Measurements from ENCODE around the gene GOLT1B.

GOLT1B gene

DNA sequence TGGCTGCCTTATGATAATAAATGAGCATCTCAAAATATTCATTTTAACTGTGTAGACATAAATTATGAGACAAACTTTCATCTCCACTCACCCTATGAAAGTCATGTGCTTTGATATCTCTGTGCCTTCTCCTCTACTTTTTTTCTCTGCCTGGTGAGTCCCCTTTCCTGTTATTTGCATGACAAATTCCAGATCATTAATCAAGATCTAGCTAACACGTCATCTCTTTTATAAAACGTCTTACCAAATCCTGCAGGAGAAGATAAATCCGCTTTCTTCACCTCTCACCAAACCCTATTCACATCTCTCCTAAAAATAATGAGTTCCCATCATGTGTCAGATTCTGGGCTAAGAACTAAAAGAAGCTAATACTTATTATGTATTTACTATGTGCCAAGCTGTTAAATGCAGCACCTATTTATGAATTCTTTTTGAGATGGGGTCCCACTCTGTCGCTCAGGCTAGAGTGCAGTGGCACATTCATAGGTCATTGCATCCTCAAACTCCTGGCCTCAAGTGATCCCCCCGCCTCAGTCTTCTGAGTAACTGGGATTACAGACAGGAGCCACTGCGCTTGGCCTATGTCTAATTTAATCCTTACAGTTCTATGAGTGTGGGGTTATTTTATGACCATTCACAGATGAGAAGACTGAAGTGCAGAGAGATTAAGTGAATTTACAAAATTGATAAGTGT is 51.2 kb downstream of the GOLT1B start:
- H3K9me3 ChIP-seq (ENCODE audit: insufficient read depth, low read length, severe bottlenecking), result no peaks in the 10 kb centered on the region
- H3K9ac ChIP-seq (ENCODE audit: low read depth, low read length), result no peak overlapping the region
- no peak for DNase-seq
- TF ChIP-seq CTCF (IDR thresholded peaks at IDR 0.05; ENCODE audit: borderline replicate concordance, extremely low read depth, low read length, poor library complexity, severe bottlenecking), result no peak
- no peak for TF ChIP-seq EZH2 (IDR thresholded peaks at IDR 0.05; ENCODE audit: borderline replicate concordance, low read depth, low read length, severe bottlenecking)
- no peak for ATAC-seq (ENCODE audit: insufficient read depth, low read depth)
- no peaks in the 10 kb centered on the region for H3K36me3 ChIP-seq (ENCODE audit: insufficient read depth, low read length)
- no peak overlapping the region for H2AFZ ChIP-seq (ENCODE audit: low read depth, low read length)
- H4K20me1 ChIP-seq (ENCODE audit: insufficient read depth, low read length), result no peaks in the 10 kb centered on the region
- H3K4me1 ChIP-seq (ENCODE audit: insufficient read depth, low read length), result no peaks in the 10 kb centered on the region
- no peak overlapping the region for H3K27ac ChIP-seq (ENCODE audit: low read length)
- H3K27me3 ChIP-seq (ENCODE audit: insufficient read depth, low read length, poor library complexity), result no peaks in the 10 kb centered on the region
- no peaks in the 10 kb centered on the region for H3K79me2 ChIP-seq (ENCODE audit: insufficient read depth, low read length)
- H3K4me3 ChIP-seq (ENCODE audit: low read depth in 1 of 2, low read length in 2 of 2), result no peak overlapping the region
- no peak overlapping the region for H3K4me2 ChIP-seq (ENCODE audit: insufficient read depth, low read length)

GRCh38 chr12:21553329-21553675 is 51.7 kb downstream of the GOLT1B start:
- Histone ChIP-seq H3K27ac (ENCODE audit: low read length) (no peak overlapping the region), H2AFZ (ENCODE audit: low read depth, low read length) (no peak overlapping the region), H3K27me3 (ENCODE audit: insufficient read depth, low read length, poor library complexity) (no peaks in the 10 kb centered on the region), H3K4me3 (ENCODE audit: low read depth in 1 of 2, low read length in 2 of 2) (no peak overlapping the region), H3K4me2 (ENCODE audit: insufficient read depth, low read length) (no peak overlapping the region), H4K20me1 (ENCODE audit: insufficient read depth, low read length) (no peaks in the 10 kb centered on the region), H3K79me2 (ENCODE audit: insufficient read depth, low read length) (no peaks in the 10 kb centered on the region), H3K4me1 (ENCODE audit: insufficient read depth, low read length) (no peaks in the 10 kb centered on the region), H3K36me3 (ENCODE audit: insufficient read depth, low read length) (no peaks in the 10 kb centered on the region), H3K9me3 (ENCODE audit: insufficient read depth, low read length, severe bottlenecking) (no peaks in the 10 kb centered on the region), H3K9ac (ENCODE audit: low read depth, low read length) (no peak overlapping the region)
- TF ChIP-seq EZH2 (IDR thresholded peaks at IDR 0.05; ENCODE audit: borderline replicate concordance, low read depth, low read length, severe bottlenecking) (no peak), CTCF (IDR thresholded peaks at IDR 0.05; ENCODE audit: borderline replicate concordance, extremely low read depth, low read length, poor library complexity, severe bottlenecking) (no peak)
- no peak for ATAC-seq (ENCODE audit: insufficient read depth, low read depth)
- DNase-seq, result no peak

- ATAC-seq (ENCODE audit: insufficient read depth, low read depth), result no peak
- Histone ChIP-seq H3K79me2 (ENCODE audit: insufficient read depth, low read length) (no peaks in the 10 kb centered on the region), H3K9ac (ENCODE audit: low read depth, low read length) (no peak overlapping the region), H3K27ac (ENCODE audit: low read length) (no peak overlapping the region), H3K27me3 (ENCODE audit: insufficient read depth, low read length, poor library complexity) (no peaks in the 10 kb centered on the region), H2AFZ (ENCODE audit: low read depth, low read length) (no peak overlapping the region), H3K9me3 (ENCODE audit: insufficient read depth, low read length, severe bottlenecking) (no peaks in the 10 kb centered on the region), H3K36me3 (ENCODE audit: insufficient read depth, low read length) (no peaks in the 10 kb centered on the region), H3K4me2 (ENCODE audit: insufficient read depth, low read length) (no peak overlapping the region), H4K20me1 (ENCODE audit: insufficient read depth, low read length) (no peaks in the 10 kb centered on the region), H3K4me3 (ENCODE audit: low read depth in 1 of 2, low read length in 2 of 2) (no peak overlapping the region), H3K4me1 (ENCODE audit: insufficient read depth, low read length) (no peaks in the 10 kb centered on the region)
- no peak for DNase-seq
- no peak for TF ChIP-seq EZH2 (IDR thresholded peaks at IDR 0.05; ENCODE audit: borderline replicate concordance, low read depth, low read length, severe bottlenecking)
- TF ChIP-seq CTCF (IDR thresholded peaks at IDR 0.05; ENCODE audit: borderline replicate concordance, extremely low read depth, low read length, poor library complexity, severe bottlenecking), result no peak
Observed at GRCh38 chr12:21558100-21558679, 56.6 kb downstream of the GOLT1B start.

Measured in DND-41 (cell line).